HG02840 (cell line): ENCODE results near the gene BRIP1.

Experiments
- ATAC-seq: cut with Tn5 transposase; IDR thresholded peaks from one replicate; pipeline ENCODE4 v1.9.1; 2021; ENCODE audit warnings: mild to moderate bottlenecking, moderate library complexity, moderate number of reproducible peaks; ENCODE audit not compliant: unreplicated experiment, low FRiP score

Gene BRIP1

DNA sequence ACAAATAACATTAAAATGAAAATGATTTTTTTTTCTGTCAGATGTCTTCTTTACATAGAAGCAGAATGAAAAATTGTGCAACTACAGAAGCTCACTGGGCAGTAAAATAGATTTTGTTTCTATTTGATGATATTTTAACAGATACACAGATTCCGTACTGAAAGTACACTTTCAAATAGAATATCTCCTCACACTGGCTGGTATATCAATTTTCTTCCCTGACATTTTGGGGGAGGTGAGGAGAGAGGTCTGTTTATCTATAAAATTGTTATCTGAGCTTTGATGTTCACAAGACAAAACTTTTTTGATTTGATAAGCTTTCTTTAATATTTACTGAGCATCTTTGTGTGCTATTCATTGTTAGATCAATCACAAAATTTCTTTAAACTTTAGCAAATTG lies 148.0 kb downstream of the BRIP1 start:
- ATAC-seq: no peak

DNA sequence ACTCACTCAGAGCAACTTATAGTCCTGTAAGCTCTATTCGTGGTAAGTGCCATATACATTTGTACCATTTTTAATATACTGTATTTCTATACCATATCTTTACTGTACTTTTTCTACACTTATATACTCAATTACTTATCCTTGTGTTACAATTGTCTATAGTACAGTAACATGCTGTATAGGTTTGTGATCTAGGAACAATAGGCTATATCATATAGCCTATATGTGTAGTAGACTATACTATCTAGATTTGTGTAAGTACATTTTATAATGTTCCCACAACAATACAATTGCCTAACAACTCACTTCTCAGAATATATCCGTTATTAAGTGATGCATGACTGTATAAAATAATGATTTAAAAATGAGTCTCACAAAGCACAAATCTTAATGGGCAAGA lies 149.0 kb downstream of the BRIP1 start:
- no peak for ATAC-seq

- ATAC-seq: no peak
Observed at GRCh38 chr17:61713035-61713434, 150.3 kb downstream of the BRIP1 start.

DNA sequence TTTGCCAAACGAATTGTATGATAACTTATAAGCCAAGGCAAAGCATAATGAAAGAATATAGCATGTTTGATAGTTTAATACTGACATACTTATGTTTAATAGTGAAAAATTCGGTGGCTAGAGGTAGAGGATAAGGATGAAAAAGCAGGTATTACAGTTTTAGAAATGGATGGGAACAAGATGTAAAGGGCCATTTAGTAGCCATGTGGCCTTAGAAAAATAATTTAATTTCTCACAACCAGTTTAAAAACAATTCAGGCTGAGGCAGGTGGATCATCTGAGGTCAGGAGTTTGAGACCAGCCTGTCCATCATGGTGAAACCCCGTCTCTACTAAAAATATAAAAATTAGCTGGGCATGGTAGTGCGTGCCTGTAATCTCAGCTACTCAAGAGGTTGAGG lies 152.8 kb downstream of the BRIP1 start:
- no peak for ATAC-seq

DNA sequence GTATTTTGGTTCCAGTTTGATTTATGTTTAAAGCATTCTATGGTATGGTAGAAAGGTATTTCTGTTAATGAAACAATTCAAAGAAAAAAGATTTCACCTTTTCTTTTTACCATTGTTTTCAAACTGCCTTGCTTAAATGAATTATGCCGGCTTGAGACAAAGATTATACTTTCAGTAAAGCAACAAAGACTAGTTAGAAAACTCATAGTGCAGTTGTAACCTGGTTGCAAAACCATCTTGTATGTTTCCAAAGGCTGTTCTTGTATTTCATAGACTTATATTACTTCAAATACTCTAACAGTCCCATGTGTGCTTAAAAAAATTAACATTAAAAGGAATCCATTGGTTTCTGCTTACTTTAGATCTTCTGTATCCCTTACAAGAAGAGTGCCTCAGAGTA lies 153.8 kb downstream of the BRIP1 start:
- no peak for ATAC-seq

GRCh38 chr17:61704935-61705449 lies 158.3 kb downstream of the BRIP1 start:
- no peak for ATAC-seq

- no peak for ATAC-seq
Observed at GRCh38 chr17:61702450-61702849, 160.9 kb downstream of the BRIP1 start.

DNA sequence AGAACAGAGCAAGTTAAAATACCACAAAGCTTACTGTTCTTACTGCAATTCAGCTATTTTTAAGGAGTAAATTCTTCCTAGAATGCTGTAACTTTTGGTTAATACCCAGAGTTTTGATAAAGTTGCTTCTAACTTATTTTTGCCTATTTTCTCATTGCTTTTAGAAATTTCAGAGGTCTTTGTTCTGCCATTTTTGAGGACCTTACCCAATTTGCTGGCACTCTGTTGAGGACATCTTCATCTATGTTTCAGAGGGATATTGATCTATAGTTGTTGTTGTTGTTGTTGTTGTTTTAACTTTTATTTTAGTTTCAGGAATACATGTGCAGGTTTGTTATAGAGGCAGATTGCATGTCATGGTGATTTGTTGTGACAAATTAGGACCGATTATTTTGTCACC lies 161.3 kb downstream of the BRIP1 start:
- no peak for ATAC-seq

GRCh38 chr17:61701334-61701733 lies 162.0 kb downstream of the BRIP1 start:
- ATAC-seq: no peak

DNA sequence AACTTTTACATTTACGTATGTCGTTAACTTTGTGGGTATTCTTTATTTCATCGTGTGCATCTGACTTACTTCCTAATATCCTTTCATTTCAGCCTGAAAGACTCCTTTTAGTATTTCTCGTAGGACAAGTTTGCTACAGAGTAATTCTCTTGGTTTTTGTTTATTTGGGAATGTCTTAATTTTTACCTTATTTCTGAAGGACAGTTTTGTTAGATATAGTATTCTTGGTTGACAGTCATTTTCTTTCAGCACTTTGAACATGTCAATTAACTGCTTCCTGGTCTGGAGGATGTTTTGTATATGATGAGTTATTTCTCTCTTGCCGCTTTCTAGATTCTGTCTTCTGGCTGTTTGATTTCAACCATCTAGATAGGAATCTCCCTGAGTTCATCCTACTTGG lies 163.1 kb downstream of the BRIP1 start:
- no peak for ATAC-seq

- ATAC-seq: no peak
Observed at GRCh38 chr17:61699694-61700093, 163.6 kb downstream of the BRIP1 start.

GRCh38 chr17:61699032-61699431 lies 164.3 kb downstream of the BRIP1 start:
- ATAC-seq: no peak

- ATAC-seq: no peak
Observed at GRCh38 chr17:61698244-61698643, 165.1 kb downstream of the BRIP1 start.

DNA sequence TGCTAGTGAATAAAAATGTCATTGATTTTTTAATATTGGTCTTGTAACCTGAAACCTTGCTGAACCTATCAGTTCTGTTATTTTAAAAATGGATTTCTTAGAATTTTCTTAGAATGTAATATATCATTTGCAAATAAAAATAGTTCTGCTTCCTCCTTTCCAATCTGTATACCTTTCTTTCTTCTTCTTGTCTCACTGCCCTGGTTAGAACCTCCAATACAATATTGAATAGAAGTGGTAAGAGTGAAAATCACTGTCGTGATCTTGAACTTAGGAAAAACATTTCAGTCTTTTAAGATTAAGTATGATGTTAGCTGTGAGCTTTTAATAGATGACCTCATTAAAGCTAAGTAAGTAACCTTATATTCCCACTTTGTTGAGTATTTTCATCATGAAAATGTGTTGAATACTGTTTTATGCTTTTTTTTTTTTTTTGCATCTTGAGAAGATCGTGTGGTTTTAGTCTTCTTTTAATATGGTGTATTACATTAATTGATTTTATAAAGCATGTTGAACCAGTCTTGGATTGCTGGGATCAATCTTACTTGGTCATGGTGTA lies 167.5 kb downstream of the BRIP1 start:
- no peak for ATAC-seq

DNA sequence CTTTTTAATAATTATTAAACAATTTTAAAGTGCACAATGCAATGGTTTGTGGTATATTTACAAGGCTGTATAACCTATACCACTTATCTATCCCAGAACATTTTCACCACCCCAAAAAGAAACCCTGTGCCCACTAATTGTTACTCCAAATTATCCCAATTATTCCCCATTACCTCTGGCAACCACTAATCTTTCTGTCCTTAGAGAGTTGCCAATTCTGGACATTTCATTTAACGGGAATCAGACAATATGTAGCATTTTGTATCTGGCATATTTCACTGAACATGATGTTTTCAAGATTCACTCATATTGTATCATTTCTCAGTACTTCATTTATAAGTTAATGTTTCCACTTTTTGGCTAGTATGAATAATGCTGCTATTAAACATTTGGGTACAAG lies 169.2 kb downstream of the BRIP1 start:
- ATAC-seq: no peak

DNA sequence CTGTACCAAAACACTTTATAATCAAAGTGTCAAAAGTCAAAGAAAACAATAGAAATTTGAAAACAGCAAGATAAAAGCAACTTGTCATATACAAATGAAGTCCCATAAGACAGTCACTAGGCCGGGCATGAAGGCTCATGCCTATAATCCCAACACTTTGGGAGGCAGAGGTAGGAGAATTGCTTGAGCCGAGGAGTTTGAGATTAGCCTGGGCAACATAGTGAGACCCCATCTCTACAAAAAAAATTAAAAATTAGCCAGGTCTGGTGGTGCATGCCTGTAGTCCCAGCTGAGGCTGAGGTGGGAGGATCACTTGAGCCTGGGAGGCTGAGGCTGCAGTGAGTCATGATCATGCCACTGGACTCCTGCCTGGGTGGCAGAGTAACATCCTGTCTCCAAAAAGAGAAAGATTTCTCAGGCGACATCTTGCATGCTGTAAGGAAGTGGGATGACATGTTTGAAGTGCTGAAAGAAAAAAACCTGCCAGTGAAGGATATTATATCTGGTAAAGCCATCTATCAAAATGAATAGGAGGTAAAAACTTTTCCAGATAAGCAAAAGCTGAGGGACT lies 173.6 kb downstream of the BRIP1 start:
- no peak for ATAC-seq

DNA sequence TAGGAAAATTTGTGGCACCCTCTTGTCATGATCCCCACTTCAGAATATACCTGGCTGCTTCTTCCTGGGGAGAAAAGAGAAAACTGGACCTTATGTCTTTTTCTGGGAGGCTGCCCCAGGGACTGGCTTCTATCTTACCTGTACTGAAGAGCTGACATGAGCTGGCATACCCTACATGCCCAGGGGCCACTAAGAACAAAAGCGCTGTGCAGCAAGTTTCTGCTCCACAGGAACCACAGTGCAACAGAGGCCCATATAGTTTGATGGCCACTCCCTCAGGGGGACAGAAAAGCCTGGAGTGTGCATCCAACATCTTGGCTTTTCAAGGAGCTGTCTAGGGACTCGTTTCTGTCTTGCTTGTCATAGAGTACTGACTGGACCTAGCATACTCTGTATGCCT lies 175.6 kb downstream of the BRIP1 start:
- no peak for ATAC-seq

GRCh38 chr17:61686113-61686512 lies 177.2 kb downstream of the BRIP1 start:
- no peak for ATAC-seq

GRCh38 chr17:61684818-61685217 lies 178.5 kb downstream of the BRIP1 start:
- ATAC-seq: no peak

DNA sequence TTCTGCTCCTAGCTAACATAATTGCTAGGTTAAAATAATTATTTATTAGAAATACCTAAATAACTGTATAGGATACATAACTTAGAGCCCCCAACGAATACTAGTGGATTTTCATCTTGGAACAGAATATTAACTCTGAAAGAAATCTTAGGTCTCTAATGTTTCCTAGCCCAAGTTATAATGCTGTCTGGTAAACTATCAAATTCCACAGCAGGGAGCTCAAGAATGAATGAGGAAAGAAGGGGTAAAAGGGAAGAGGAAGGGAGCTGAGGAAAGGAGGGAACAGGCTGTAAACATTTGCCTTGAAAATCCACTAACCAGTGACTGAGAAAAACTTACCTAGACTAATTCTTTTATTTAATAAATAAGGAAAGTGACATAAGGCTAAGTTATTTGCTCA lies 179.2 kb downstream of the BRIP1 start:
- no peak for ATAC-seq

GRCh38 chr17:61683466-61683865 lies 179.9 kb downstream of the BRIP1 start:
- no peak for ATAC-seq

- no peak for ATAC-seq
Observed at GRCh38 chr17:61680921-61681320, 182.4 kb downstream of the BRIP1 start.

- ATAC-seq: no peak
Observed at GRCh38 chr17:61678339-61678738, 185.0 kb downstream of the BRIP1 start.
